GM13977 (cell line): ENCODE data around the gene ANKEF1.
"Not testable (repeated sequence)": the region's sequence is repeated elsewhere in the genome, so short reads cannot be mapped to it uniquely, and the experiment has no call there.

Source experiments
- DNase-seq: peaks from one replicate; pipeline ENCODE4 v3.0.0; 2012; ENCODE audit warnings: low spot score
- in situ Hi-C: fragments of 300-500 bp; cut with MboI; formaldehyde crosslinking; loops from one replicate; pipeline ENCODE4 v1.12.0; 2022; ENCODE audit warnings: low sequenced_read_pairs, low pct_unique_long_range_greater_than_20kb, mixed read lengths, inconsistent platforms; ENCODE audit not compliant: unreplicated experiment
- TF ChIP-seq, protein P1 (sequence below): IDR thresholded peaks from 2 replicates; pipeline ENCODE4 v1.5.1; 2012; ENCODE audit warnings: mild to moderate bottlenecking, control low read depth; ENCODE audit not compliant: insufficient read depth; ENCODE audit errors: extremely low read depth, missing control alignments

ANKEF1 gene

DNA sequence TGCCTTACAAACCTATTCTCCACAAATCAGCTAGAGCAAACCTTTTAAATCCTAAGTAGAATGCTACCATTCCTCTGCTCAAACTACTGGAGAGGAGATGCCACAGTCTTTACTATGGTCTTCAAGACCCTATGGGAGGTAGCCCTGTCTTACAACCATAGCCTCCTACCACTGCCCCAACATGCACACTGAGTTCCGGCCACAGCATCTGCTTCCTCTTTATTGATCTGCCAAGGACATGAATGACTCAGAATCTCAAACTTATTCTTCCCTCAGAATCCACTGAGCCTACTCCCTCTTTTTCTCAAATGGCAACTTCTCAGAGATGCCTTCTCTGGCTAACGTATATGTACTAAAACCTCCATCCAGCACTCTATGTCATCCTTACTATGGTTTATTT is 12.2 kb upstream of the ANKEF1 start:
- TF ChIP-seq, protein P1, sequence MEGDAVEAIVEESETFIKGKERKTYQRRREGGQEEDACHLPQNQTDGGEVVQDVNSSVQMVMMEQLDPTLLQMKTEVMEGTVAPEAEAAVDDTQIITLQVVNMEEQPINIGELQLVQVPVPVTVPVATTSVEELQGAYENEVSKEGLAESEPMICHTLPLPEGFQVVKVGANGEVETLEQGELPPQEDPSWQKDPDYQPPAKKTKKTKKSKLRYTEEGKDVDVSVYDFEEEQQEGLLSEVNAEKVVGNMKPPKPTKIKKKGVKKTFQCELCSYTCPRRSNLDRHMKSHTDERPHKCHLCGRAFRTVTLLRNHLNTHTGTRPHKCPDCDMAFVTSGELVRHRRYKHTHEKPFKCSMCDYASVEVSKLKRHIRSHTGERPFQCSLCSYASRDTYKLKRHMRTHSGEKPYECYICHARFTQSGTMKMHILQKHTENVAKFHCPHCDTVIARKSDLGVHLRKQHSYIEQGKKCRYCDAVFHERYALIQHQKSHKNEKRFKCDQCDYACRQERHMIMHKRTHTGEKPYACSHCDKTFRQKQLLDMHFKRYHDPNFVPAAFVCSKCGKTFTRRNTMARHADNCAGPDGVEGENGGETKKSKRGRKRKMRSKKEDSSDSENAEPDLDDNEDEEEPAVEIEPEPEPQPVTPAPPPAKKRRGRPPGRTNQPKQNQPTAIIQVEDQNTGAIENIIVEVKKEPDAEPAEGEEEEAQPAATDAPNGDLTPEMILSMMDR, result no peak
- DNase-seq, result no peak
- in situ Hi-C loops, result no loop called here

DNA sequence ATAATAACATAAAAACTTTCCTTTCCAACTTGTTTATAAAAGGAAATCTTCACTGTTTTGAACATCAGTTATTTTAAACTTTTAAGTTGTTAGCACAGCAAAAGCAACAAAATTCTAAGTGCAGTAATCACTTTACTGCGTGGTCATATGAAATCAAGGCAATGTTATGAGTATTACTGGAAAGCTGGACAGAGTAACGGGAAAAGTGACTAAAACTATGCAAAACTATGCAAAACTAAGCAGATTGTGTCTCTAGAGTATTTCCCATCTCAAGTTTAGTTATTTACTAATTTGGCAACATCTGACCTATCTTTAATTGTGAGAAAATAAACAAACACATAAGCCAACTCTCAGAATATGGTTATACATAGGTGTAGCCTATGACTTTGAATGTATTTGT is 10.9 kb upstream of the ANKEF1 start:
- TF ChIP-seq, protein P1, result no peak
- in situ Hi-C loops, result no loop called here
- DNase-seq, result no peak

DNA sequence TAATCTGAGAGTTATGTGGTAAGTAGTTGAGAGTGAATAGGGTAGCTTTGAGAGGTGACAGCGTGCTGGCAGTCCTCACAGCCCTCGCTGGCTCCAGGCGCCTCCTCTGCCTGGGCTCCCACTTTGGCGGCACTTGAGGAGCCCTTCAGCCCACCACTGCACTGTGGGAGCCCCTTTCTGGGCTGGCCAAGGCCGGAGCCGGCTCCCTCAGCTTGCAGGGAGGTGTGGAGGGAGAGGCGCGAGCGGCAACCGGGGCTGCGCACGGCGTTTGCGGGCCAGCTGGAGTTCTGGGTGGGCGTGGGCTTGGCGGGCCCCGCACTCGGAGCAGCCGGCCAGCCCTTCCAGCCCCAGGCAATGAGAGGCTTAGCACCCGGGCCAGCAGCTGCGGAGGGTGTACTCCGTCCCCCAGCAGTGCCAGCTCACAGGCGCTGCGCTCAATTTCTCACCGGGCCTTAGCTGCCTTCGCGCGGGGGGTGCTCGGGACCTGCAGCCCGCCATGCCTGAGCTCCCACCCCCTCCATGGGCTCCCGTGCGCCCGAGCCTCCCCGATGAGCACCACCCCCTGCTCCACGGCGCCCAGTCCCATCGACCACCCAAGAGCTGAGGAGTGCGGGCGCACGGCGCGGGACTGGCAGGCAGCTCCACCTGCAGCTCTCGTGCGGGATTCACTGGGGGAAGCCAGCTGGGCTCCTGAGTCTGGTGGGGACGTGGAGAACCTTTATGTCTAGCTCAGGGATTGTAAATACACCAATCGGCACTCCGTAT is 3.2 kb upstream of the ANKEF1 start:
- DNase-seq, in situ Hi-C loops: not testable (repeated sequence)

DNA sequence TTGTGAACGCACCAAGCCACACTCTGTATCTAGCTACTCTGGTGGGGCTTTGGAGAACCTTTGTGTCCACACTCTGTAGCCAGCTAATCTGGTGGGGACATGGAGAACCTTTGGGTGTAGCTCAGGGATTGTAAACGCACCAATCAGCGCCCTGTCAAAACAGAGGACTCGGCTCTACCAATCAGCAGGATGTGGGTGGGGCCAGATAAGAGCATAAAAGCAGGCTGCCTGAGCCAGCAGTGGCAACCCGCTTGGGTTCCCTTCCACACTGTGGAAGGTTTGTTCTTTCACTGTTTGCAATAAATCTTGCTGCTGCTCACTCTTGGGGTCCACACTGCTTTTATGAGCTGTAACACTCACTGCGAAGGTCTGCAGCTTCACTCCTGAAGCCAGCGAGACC is 2.5 kb upstream of the ANKEF1 start:
- in situ Hi-C loops, DNase-seq: not testable (repeated sequence)

DNA sequence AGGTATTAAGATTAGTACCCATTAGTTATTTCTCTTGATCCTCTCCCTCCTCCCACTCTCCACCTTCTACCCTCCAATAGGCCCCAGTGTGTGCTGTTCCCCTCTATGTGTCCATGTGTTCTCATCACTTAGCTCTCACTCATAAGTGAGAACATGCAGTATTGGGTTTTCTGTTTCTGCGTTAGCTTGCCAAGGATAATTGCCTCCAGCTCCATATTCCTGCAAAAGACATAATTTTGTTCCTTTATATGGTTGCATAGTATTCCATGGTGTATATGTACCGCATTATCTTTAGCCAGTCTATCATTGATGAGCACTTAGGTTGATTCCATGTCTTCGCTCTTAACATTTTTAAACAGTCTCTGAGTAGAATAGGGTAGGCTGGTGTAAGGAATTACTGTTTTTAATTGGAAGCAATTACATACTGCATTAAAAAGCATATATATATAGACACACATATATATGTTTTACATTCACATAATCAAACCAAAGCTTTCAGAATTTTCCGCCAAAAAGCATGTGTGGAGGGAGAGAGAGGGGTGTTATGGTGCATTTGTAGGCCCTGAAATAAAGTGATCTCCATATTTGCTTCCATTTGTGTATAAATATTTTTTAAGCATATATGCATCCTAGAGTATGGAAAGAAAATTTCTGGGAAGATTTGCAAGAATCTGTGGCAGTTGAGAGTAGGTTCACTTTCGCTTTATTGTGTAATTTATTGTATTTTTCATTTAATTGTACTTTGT is 709 bp upstream of the ANKEF1 start:
- TF ChIP-seq, protein P1, result no peak
- no peak for DNase-seq
- in situ Hi-C loops, result no loop called here

DNA sequence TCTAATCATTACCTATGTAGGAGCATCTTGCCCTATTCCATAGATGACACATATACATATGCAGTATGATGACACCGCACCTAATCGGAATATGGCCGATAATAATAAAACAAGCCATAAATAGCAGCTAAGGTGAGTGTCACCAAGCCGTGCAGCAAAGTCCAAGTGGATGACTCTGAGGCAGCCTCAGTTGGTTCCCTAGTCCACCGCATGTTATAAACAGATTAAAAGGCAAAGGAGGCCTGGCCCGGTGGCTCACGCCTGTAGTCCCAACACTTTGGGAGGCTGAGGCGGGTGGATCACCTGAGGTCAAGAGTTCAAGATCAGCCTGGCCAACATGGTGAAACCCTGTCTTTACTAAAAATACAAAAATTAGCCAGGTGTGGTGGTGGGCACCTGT is 1.5 kb downstream of the ANKEF1 start:
- DNase-seq, in situ Hi-C loops: not testable (repeated sequence)

DNA sequence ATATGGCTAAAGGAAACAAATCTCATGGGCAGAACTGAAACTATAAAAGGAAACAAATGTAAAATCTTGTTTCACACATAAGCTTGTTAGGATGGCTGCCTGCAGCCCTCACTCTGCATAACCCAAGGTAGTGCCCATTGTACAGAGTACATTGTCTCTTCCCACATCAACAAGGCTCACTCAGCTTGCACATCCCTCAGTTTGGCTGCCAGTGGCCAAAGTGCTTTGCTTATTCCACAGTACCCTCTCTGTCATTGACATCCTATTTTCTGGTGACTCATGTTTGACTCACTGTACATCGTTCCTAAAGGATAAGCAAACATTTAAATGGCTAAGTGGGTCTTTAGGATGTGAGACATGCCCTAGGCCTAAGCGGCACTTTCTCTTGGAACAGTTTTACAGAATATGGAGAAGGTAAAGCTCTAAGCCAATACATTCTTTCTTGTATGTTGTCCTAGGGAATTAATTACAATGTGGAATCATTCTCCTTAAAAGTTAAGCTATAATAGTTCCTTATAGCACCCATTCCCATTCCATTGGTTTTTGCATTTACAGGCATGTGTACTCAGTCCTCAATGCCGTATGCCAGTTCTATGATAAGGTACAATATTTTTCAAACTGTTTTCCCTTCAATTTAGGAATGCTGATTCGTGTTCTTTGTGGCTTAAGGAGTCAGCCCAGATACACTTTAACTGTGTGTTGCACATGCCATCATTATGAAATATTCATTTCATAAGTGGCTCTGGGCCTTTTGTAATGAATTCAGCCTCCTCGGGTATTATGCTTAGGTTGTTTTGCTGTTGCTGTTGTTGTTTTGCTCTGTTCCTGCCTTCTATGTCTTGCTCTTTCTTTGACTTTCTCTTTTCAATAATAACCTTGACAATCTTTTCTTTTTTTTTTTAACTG is 5.5 kb downstream of the ANKEF1 start:
- TF ChIP-seq, protein P1, result no peak
- DNase-seq, result no peak
- in situ Hi-C loops, result no loop called here

DNA sequence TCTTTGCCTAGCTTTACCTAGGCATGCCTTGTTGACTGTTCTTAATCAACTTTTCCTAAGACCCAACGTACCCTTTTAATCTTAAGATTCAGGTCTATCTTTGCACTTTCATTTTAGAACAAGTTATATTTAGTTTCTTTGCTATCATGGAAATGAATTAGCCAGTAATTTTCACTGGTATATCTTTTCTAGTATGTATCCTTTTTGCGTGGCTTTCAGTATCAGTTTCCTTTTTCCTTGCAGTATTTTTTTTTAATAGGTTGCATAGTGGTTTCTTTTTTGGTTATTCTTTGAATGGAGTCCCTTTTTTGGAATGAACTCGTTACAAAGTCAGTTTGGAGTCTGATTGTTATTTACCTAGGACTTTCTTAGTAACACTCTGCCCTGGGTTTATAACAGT is 7.3 kb downstream of the ANKEF1 start:
- TF ChIP-seq, protein P1, result no peak
- in situ Hi-C loops, result no loop called here
- DNase-seq, result no peak
